Fibroblast of skin of abdomen (primary cell): ENCODE data around the gene ABCG4.

Experiments
- DNase-seq: peaks from one replicate; pipeline ENCODE4 v3.0.0-alpha.2; 2013

ABCG4 gene

GRCh38 chr11:119209186-119209585 is 60.3 kb downstream of the ABCG4 start:
- no peak for DNase-seq

DNA sequence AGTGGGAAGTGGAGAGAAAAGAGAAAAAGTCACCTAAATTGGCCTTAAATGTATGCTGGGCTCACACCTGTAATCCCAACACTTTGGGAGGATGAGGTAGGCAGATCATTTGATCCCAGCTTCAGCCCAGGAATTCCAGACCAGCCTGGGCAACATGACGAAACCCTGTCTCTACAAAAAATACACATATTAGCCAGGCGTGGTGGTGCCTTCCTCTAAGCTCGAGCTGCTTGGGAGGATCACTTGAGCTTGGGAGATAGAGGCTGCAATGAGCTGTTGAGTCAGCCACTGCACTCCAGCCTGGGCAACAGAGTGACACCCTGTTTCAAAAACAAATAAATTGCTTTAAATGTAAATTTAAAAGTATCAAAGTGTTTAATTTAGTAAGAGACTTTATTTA is 61.2 kb downstream of the ABCG4 start:
- no peak for DNase-seq
